ENCODE data around the gene BMPER.
A peak's percentile ranks its signal among the peaks of the same experiment; 100 is the strongest.

BMPER gene

DNA sequence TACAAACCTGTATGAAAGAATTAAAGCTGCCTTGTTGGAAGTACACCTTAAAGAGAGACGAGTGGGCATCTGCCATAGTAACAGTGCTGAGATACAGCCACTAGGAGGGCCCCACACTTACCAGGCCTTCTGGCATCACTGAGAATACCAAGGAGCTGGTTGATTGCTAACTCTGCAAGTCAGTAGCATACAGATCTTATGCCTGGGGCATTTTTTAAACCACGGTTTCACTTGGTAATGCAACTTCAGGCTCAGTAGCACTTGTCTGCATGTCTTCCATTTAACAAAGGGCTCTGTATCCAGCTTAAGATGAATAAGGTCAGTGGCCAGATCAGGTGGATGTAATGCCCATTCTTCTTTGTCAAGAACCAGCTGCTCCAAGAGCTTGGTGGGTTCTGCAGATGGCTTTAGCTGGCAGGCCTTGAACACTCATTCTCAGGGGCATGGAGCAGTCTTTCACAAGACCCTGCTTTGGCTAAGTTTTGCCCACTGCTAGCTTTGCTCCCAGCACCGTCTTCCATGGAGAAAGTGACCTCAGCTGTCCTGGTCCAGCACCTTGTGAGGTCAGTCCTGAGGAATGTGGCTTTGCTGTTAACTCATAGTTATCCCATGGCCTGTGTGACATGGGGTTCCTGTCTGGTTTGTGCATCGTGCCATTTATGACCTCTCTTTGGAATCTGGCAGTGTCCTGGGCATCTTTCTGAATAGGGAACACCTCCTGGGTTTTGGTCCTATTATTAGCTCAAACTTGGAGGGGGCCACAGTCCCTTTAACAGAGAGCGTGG, 68.1 kb downstream of the BMPER start:
- DNase-seq: no peak

GRCh38 chr7:33979300-33979806, 74.0 kb downstream of the BMPER start:
- no peak for DNase-seq

- DNase-seq: no peak
Observed at GRCh38 chr7:33979807-33980355, 74.5 kb downstream of the BMPER start.

GRCh38 chr7:33981226-33981625, 75.9 kb downstream of the BMPER start:
- no peak for DNase-seq

- no peak for DNase-seq
Observed at GRCh38 chr7:33981671-33982424, 76.5 kb downstream of the BMPER start.

GRCh38 chr7:33982425-33982786, 77.1 kb downstream of the BMPER start:
- DNase-seq: no peak

DNA sequence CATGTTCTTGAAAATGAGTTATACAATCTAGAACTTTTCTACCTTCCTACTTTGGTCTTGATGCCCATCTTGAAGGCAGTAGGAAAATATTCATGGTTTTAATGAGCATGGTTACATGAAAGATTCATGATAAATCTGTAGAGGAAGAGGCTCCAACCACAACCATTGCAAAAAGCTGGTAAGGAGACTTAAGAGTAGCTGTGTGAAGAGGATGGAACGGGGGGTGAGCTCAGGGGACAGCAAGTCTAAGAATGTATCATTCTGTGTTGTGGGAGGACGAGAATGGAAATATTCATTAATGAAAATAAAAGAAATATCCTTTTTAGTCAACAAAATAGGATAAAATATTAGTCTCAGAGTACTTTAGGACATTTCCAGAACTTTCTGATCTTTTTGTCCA, 81.1 kb downstream of the BMPER start:
- DNase-seq: no peak

GRCh38 chr7:33986951-33987947, 81.9 kb downstream of the BMPER start:
- no peak for DNase-seq

DNA sequence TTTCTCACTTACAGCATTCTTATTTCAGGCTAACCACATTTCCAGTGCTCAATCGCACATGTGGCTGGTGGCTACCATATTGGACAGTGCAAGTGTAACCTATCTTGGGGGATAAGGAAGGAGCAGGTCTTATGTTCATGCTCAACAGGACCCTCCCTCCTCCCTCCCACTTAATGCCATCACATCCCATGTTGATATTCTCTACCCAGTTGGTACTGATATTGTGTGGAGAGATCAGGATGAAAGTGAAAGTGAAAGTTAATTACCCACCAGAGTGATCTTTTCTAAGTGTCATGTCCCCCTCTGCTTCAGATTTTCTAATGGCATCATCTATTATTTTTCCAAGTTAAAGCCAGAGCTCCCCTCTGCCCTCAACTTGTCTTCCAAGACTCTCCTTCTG, 91.6 kb downstream of the BMPER start:
- no peak for DNase-seq

- DNase-seq: no peak
Observed at GRCh38 chr7:33998476-33998875, 93.1 kb downstream of the BMPER start.

DNA sequence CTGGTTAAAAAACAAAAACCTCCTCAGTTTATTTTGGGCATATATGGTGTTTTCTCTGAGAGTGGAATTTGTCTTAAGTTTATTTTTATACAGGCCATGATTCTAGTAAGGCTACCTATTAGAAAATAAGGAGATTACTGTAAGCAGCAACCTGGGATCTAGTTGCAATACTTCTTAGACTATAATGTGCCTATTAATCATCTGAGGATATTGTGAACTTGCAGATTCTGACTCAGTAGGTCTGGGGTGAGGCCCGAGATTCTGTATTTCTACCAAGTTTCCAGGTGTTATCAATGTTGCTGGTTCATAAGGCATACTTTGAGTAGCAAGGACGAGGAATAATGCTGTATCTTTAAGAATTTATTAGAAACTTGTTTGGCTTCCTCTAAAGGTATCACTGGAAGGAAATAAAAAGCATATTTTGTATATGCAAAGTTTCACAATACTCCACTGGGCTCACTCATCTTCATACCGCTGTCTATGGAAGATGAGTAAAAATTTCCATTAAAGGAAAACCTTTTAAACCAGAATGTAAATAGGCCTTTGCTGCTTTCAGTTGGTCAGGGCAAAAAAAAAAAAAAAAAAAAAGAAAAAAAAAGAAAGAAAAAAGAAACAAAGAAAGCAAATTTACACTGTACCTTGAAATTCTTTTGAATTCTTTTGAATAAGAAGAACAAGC, 105.8 kb downstream of the BMPER start:
- DNase-seq: no peak

- no peak for DNase-seq
Observed at GRCh38 chr7:34011696-34012095, 106.4 kb downstream of the BMPER start.

DNA sequence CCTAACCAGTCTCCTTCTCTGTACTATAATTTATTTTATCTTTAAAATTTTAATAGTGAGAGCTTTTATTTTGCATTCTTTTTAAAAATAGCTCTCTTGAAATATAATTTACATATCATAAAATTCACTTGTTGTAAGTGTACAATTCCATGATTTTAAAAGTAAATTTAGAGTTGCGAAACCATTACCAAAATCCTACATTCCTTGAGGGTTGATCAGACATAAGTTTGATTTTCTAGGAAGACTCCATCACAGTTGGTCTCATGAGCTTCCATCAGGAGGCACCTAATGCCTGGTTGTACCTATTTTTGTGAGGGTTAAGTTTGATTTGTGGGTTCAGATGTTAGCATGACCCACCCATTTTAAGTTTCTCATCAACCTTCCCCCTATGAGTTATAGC, 108.1 kb downstream of the BMPER start:
- no peak for DNase-seq

DNA sequence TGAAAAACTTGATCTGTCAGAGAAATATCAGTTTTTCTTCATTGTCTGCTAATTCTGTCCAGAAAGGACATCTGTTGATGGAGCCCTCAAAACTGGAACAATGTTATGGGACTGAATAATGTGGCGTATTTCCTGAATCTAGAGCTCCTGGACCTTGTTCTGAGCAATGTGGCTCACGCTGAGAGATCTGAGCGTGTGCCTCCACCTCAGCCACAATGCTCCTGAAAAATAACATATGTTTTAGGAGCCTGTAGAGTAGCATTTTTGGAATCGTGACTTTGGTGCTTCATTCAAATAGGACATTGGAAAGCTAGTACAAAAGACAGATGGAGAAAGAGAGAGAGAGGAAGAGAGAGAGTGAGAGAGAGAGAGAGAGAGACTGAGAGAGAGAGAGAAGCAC, 110.3 kb downstream of the BMPER start:
- no peak for DNase-seq

GRCh38 chr7:34016876-34017275, 111.5 kb downstream of the BMPER start:
- no peak for DNase-seq

- DNase-seq: no peak
Observed at GRCh38 chr7:34019301-34019790, 114.0 kb downstream of the BMPER start.

DNA sequence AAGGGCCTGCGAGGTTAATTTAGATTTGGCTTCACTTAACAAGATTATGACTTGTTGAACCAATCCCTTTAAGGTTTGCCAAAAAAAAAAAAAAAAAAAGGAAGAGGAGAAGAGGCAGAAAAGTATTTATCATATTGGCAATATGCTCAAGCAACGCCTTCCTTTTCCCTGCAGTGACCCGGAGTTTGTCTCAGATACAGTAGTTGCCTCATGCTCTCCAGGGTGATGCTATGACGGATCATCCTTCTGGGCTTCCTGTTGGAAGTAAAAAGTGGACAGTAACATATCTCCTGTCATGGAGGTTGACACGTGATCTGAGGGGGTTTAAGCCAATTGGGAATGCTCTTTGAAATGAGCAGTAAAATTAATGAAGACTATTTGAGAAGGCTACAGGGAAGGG, 117.3 kb downstream of the BMPER start:
- DNase-seq: no peak

GRCh38 chr7:34025600-34025999, 120.3 kb downstream of the BMPER start:
- no peak for DNase-seq

DNA sequence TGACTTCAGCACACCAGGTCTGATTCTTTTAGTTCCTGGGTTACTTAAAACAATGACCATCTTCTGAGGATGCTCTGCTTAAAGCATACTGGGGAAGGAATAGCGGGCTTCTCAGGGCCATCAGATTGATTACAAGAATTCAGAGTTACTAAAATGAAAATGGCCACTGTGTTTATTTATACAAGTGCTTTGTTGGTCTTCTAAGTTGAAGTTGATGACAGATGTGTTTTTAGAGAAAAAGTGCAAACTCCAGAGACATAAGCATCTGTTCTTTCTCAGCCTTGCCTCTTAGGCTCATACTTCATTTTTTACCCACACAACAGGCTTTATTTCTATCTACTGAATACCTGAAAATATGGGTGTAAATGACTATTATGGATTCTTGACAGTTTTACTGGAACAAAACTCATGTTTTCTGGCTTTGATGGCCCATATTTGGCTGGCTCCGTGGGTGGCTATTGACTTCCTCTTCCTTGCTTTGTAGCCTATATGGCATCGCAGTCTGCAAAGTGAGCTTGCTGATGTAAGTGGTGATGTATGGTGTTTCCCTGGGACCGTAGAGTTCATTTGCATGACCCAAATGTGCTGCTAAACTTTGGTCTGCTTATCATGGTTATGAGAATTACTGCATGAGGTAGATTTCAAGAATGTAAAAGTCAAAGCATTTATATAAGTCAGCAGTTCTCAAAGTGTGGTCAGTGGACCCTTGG, 121.3 kb downstream of the BMPER start:
- DNase-seq: no peak

DNA sequence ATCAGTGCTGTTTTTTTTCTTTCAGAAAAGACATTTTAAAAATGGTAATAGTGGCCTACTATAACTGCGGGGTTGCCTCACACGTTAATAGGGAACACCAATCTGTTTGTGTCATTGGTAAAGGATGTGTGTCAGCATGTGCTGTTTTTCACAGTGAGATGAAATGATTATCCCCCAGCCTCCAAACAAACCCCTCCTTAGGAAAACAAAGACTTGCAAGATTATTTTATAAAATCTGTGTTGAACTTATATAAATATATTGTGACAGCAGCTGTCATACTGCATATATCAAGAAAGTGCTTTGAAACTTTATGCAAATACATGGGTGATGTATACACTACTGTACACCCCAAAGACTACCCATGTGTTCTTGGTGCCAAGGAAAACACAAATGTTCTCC, 125.8 kb downstream of the BMPER start:
- no peak for DNase-seq

GRCh38 chr7:34034728-34035127, 129.4 kb downstream of the BMPER start:
- peak; percentile 72 for DNase-seq

Data from NCI-H1694 treated with DMSO at 0.1 percent for 48 hours (cell line).